HEK293 (cell line): ENCODE results near the gene SLC4A8.

Experiments used
- CTCF ChIA-PET: fragments of 350-600 bp; formaldehyde crosslinking; extraction: SDS; loops from one replicate; lab custom pipeline; 2021; ENCODE audit warnings: antibody characterized with exemption; lab: Yijun Ruan, JAX
- POLR2A ChIA-PET: fragments of 300-600 bp; formaldehyde crosslinking; extraction: SDS; loops from one replicate; lab custom pipeline; 2020; ENCODE audit warnings: antibody characterized with exemption, inconsistent platforms; lab: Yijun Ruan, JAX
- H3K27ac ChIP-seq: fragments of 200-500 bp; sonication (Bioruptor generic); 2 replicates; pipeline ENCODE4 v1.5.1; 2014; ENCODE audit warnings: low read depth, low read length, control low read depth, inconsistent platforms; ENCODE audit errors: extremely low read depth
- H3K36me3 ChIP-seq, 2 experiments: fragments of 200-500 bp in 1 of 2; sonication (Bioruptor generic) in 1 of 2; 1 replicate in 1 of 2; 2 replicates in 1 of 2; pipeline ENCODE4 v1.5.1; 2014 to 2017; ENCODE audit warnings: inconsistent platforms in 2 of 2, low read length in 2 of 2; ENCODE audit not compliant: control insufficient read depth in 2 of 2, insufficient read depth in 1 of 2
- H3K4me1 ChIP-seq: fragments of 200-500 bp; sonication (Bioruptor generic); 2 replicates; pipeline ENCODE4 v1.5.1; 2014; ENCODE audit warnings: mild to moderate bottlenecking, low read length, inconsistent platforms; ENCODE audit not compliant: control insufficient read depth, insufficient read depth
- H3K4me3 ChIP-seq: 2 replicates; pipeline ENCODE4 v1.5.1; 2011; ENCODE audit warnings: low read depth, mild to moderate bottlenecking, control low read depth, low read length, moderate library complexity
- H3K9me3 ChIP-seq: fragments of 200-500 bp; sonication (Bioruptor generic); 2 replicates; pipeline ENCODE4 v1.5.1; 2014; ENCODE audit warnings: low read depth, low read length, inconsistent platforms; ENCODE audit not compliant: control insufficient read depth, insufficient read depth
- GLIS2 ChIP-seq: fragments of 450-650 bp; formaldehyde crosslinking; IDR thresholded peaks from 2 replicates; pipeline ENCODE4 v1.5.1; 2016; ENCODE audit warnings: missing biosample characterization, missing genetic modification characterization
- KLF9 ChIP-seq: fragments of 450-650 bp; formaldehyde crosslinking; IDR thresholded peaks from 2 replicates; pipeline ENCODE4 v1.5.1; 2016; ENCODE audit warnings: missing biosample characterization, missing genetic modification characterization, low read depth
- SP2 ChIP-seq: fragments of 450-650 bp; formaldehyde crosslinking; IDR thresholded peaks from 2 replicates; pipeline ENCODE4 v1.5.1; 2016; ENCODE audit warnings: missing biosample characterization, missing genetic modification characterization
- SP7 ChIP-seq: fragments of 450-650 bp; formaldehyde crosslinking; IDR thresholded peaks from 2 replicates; pipeline ENCODE4 v1.5.1; 2016; ENCODE audit warnings: missing biosample characterization, missing genetic modification characterization
- YY2 ChIP-seq: fragments of 450-650 bp; formaldehyde crosslinking; IDR thresholded peaks from 2 replicates; pipeline ENCODE4 v1.5.1; 2016; ENCODE audit warnings: missing biosample characterization, missing genetic modification characterization
- ZBTB48 ChIP-seq: fragments of 450-650 bp; formaldehyde crosslinking; IDR thresholded peaks from 2 replicates; pipeline ENCODE4 v1.5.1; 2016; ENCODE audit warnings: missing biosample characterization, missing genetic modification characterization
- ZBTB8A ChIP-seq: fragments of 450-650 bp; formaldehyde crosslinking; IDR thresholded peaks from 2 replicates; pipeline ENCODE4 v1.5.1; 2016; ENCODE audit warnings: missing biosample characterization, missing genetic modification characterization
- ZNF2 ChIP-seq: fragments of 450-650 bp; formaldehyde crosslinking; IDR thresholded peaks from 2 replicates; pipeline ENCODE4 v1.5.1; 2016; ENCODE audit warnings: missing biosample characterization, missing genetic modification characterization
- ZNF24 ChIP-seq: fragments of 450-650 bp; formaldehyde crosslinking; IDR thresholded peaks from 2 replicates; pipeline ENCODE4 v1.5.1; 2016; ENCODE audit warnings: missing biosample characterization, missing genetic modification characterization
- ZNF324 ChIP-seq: fragments of 450-650 bp; formaldehyde crosslinking; IDR thresholded peaks from 2 replicates; pipeline ENCODE4 v1.5.1; 2016; ENCODE audit warnings: missing biosample characterization, missing genetic modification characterization
- ZNF335 ChIP-seq: fragments of 450-650 bp; formaldehyde crosslinking; conservative IDR thresholded peaks from 2 replicates; pipeline ENCODE4 v1.5.1; 2016; ENCODE audit warnings: missing biosample characterization, missing genetic modification characterization
- ZNF391 ChIP-seq: fragments of 450-650 bp; formaldehyde crosslinking; IDR thresholded peaks from 2 replicates; pipeline ENCODE4 v1.5.1; 2016; ENCODE audit warnings: low read depth, missing biosample characterization, missing genetic modification characterization, borderline replicate concordance
- ZNF501 ChIP-seq: fragments of 450-650 bp; formaldehyde crosslinking; IDR thresholded peaks from 2 replicates; pipeline ENCODE4 v1.5.1; 2016; ENCODE audit warnings: missing biosample characterization, missing genetic modification characterization
- ZNF600 ChIP-seq: fragments of 450-650 bp; formaldehyde crosslinking; IDR thresholded peaks from 2 replicates; pipeline ENCODE4 v1.5.1; 2016; ENCODE audit warnings: missing biosample characterization, missing genetic modification characterization
- ZNF610 ChIP-seq: fragments of 450-650 bp; formaldehyde crosslinking; IDR thresholded peaks from 2 replicates; pipeline ENCODE4 v1.5.1; 2016; ENCODE audit warnings: missing biosample characterization, missing genetic modification characterization, borderline replicate concordance
- ZNF621 ChIP-seq: fragments of 450-650 bp; formaldehyde crosslinking; IDR thresholded peaks from 2 replicates; pipeline ENCODE4 v1.5.1; 2017; ENCODE audit warnings: missing biosample characterization, missing genetic modification characterization
- ZNF660 ChIP-seq: fragments of 450-650 bp; IDR thresholded peaks from 2 replicates; pipeline ENCODE4 v1.5.1; 2018; ENCODE audit warnings: missing biosample characterization, mild to moderate bottlenecking, missing genetic modification characterization
- ZNF777 ChIP-seq: fragments of 450-650 bp; formaldehyde crosslinking; IDR thresholded peaks from 2 replicates; pipeline ENCODE4 v1.5.1; 2017; ENCODE audit warnings: missing biosample characterization, missing genetic modification characterization, borderline replicate concordance
- ZSCAN30 ChIP-seq: fragments of 450-650 bp; IDR thresholded peaks from 2 replicates; pipeline ENCODE4 v1.5.1; 2018; ENCODE audit warnings: missing biosample characterization, mild to moderate bottlenecking, missing genetic modification characterization, moderate library complexity
- TF ChIP-seq, protein P1 (sequence below): fragments of 450-650 bp; formaldehyde crosslinking; IDR thresholded peaks from 2 replicates; pipeline ENCODE4 v1.5.1; 2016; ENCODE audit warnings: missing biosample characterization, missing genetic modification characterization
- TF ChIP-seq, protein P2 (sequence below): fragments of 450-650 bp; formaldehyde crosslinking; IDR thresholded peaks from 2 replicates; pipeline ENCODE4 v1.5.1; 2017; ENCODE audit warnings: missing biosample characterization, missing genetic modification characterization
- TF ChIP-seq, protein P3 (sequence below): fragments of 450-650 bp; formaldehyde crosslinking; IDR thresholded peaks from 2 replicates; pipeline ENCODE4 v1.5.1; 2016; ENCODE audit warnings: missing biosample characterization, missing genetic modification characterization
- TF ChIP-seq, protein P4 (sequence below): fragments of 450-650 bp; IDR thresholded peaks from 2 replicates; pipeline ENCODE4 v1.5.1; 2018; ENCODE audit warnings: missing biosample characterization, mild to moderate bottlenecking, missing genetic modification characterization
- TF ChIP-seq, protein P5 (sequence below): fragments of 450-650 bp; formaldehyde crosslinking; IDR thresholded peaks from 2 replicates; pipeline ENCODE4 v1.5.1; 2016; ENCODE audit warnings: missing biosample characterization, missing genetic modification characterization
- TF ChIP-seq, protein P6 (sequence below): fragments of 450-650 bp; IDR thresholded peaks from 2 replicates; pipeline ENCODE4 v1.5.1; 2018; ENCODE audit warnings: missing biosample characterization, missing genetic modification characterization
- TF ChIP-seq, protein P7 (sequence below): fragments of 450-650 bp; formaldehyde crosslinking; IDR thresholded peaks from 2 replicates; pipeline ENCODE4 v1.5.1; 2017; ENCODE audit warnings: missing biosample characterization, missing genetic modification characterization

The SLC4A8 gene

DNA sequence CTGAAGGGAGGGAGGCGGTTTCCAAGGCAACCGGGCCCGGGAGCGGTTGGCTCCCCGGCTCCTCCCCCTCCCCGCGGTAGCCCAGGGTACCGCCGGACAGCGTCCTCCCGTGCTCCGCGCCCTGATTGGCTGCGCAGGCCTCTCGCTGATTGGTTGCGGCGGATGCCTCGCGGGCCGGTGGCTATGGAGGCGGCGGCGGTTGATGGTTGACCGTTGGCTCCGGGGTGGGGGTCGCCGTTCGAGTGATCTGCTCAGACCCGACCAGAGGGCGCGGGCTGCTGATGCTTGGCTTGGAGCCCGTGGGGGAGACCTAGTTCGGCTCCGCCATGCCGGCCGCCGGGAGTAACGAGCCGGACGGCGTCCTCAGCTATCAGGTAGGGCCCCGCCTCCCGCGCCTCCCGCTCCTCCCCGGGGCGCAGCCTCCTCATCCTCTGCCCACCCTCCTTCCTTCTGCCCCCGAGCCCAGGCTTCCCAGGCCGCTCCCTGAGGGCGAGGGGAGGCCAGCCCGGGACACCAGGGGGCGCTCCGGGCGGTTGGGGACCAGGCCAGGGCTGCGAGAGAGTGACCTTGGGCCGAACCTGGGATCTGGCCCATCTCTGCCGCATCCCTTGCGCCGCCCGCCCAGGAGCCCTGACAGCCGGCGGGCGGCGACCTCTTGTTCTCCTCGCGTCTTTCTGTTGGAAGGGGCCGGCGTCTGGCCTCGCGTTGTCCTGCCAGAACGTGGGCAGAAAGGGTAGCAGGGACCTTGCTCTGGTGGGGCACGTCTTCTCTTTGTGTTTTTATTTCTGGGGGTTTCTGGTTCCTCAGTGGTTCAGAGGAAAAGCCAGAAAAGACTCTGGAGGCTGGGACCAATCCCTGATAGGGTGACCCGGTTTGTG, at the start of gene SLC4A8:
SLC4A8 (plus strand) TSS at position 170 of the 878 bp plus-strand sequence; CDS start at position 327, 157 bp downstream.
- H3K9me3 ChIP-seq: no peaks in the 10 kb centered on the region
- TF ChIP-seq ZNF600 (tag by site-specific recombination): peak; percentile 46; the same call in 1 of the 2 replicates
- TF ChIP-seq YY2 (tag by site-specific recombination): peak; percentile 54
- peak; percentile 73; the same call in 1 of the 2 replicates for TF ChIP-seq ZNF335 (tag by site-specific recombination)
- peak; percentile 87 for TF ChIP-seq SP2 (tag by site-specific recombination)
- TF ChIP-seq ZBTB8A: 0 out of 2 replicates have a peak, but pooled peaks have one; percentile 44
- TF ChIP-seq ZBTB48 (tag by site-specific recombination): peak; percentile 94
- peak; percentile 59; the same call in 1 of the 2 replicates for TF ChIP-seq ZNF24 (tag by site-specific recombination)
- TF ChIP-seq, protein P1, sequence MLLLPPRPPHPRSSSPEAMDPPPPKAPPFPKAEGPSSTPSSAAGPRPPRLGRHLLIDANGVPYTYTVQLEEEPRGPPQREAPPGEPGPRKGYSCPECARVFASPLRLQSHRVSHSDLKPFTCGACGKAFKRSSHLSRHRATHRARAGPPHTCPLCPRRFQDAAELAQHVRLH (tag by site-specific recombination): peak; percentile 90
- TF ChIP-seq ZNF2: peak; percentile 80
- 0 out of 2 replicates have a peak, but pooled peaks have one; percentile 45 for TF ChIP-seq ZNF324
- TF ChIP-seq ZNF391 (tag by site-specific recombination): peak; percentile 78
- TF ChIP-seq, protein P2, sequence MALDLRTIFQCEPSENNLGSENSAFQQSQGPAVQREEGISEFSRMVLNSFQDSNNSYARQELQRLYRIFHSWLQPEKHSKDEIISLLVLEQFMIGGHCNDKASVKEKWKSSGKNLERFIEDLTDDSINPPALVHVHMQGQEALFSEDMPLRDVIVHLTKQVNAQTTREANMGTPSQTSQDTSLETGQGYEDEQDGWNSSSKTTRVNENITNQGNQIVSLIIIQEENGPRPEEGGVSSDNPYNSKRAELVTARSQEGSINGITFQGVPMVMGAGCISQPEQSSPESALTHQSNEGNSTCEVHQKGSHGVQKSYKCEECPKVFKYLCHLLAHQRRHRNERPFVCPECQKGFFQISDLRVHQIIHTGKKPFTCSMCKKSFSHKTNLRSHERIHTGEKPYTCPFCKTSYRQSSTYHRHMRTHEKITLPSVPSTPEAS (tag by site-specific recombination): 0 out of 2 replicates have a peak, but pooled peaks have one; percentile 21
- 0 out of 2 replicates have a peak, but pooled peaks have one; percentile 30 for TF ChIP-seq ZNF777 (tag by site-specific recombination)
- TF ChIP-seq, protein P3, sequence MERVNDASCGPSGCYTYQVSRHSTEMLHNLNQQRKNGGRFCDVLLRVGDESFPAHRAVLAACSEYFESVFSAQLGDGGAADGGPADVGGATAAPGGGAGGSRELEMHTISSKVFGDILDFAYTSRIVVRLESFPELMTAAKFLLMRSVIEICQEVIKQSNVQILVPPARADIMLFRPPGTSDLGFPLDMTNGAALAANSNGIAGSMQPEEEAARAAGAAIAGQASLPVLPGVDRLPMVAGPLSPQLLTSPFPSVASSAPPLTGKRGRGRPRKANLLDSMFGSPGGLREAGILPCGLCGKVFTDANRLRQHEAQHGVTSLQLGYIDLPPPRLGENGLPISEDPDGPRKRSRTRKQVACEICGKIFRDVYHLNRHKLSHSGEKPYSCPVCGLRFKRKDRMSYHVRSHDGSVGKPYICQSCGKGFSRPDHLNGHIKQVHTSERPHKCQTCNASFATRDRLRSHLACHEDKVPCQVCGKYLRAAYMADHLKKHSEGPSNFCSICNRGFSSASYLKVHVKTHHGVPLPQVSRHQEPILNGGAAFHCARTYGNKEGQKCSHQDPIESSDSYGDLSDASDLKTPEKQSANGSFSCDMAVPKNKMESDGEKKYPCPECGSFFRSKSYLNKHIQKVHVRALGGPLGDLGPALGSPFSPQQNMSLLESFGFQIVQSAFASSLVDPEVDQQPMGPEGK: peak; percentile 82
- peak; percentile 57; the same call in 1 of the 2 replicates for TF ChIP-seq ZSCAN30 (tag by site-specific recombination)
- peak; percentile 82 for TF ChIP-seq GLIS2 (tag by site-specific recombination)
- TF ChIP-seq, protein P4, sequence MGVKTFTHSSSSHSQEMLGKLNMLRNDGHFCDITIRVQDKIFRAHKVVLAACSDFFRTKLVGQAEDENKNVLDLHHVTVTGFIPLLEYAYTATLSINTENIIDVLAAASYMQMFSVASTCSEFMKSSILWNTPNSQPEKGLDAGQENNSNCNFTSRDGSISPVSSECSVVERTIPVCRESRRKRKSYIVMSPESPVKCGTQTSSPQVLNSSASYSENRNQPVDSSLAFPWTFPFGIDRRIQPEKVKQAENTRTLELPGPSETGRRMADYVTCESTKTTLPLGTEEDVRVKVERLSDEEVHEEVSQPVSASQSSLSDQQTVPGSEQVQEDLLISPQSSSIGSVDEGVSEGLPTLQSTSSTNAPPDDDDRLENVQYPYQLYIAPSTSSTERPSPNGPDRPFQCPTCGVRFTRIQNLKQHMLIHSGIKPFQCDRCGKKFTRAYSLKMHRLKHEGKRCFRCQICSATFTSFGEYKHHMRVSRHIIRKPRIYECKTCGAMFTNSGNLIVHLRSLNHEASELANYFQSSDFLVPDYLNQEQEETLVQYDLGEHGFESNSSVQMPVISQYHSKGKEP (tag by site-specific recombination): no peak
- TF ChIP-seq, protein P5, sequence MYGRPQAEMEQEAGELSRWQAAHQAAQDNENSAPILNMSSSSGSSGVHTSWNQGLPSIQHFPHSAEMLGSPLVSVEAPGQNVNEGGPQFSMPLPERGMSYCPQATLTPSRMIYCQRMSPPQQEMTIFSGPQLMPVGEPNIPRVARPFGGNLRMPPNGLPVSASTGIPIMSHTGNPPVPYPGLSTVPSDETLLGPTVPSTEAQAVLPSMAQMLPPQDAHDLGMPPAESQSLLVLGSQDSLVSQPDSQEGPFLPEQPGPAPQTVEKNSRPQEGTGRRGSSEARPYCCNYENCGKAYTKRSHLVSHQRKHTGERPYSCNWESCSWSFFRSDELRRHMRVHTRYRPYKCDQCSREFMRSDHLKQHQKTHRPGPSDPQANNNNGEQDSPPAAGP (tag by site-specific recombination): peak; percentile 74
- TF ChIP-seq ZNF660 (tag by site-specific recombination): peak; percentile 68; the same call in 1 of the 2 replicates
- TF ChIP-seq ZNF610 (tag by site-specific recombination): 0 out of 2 replicates have a peak, but pooled peaks have one; percentile 54
- peak; percentile 83 for TF ChIP-seq ZNF501 (tag by site-specific recombination)
- no peak for TF ChIP-seq ZNF621 (tag by site-specific recombination)
- TF ChIP-seq, protein P6, sequence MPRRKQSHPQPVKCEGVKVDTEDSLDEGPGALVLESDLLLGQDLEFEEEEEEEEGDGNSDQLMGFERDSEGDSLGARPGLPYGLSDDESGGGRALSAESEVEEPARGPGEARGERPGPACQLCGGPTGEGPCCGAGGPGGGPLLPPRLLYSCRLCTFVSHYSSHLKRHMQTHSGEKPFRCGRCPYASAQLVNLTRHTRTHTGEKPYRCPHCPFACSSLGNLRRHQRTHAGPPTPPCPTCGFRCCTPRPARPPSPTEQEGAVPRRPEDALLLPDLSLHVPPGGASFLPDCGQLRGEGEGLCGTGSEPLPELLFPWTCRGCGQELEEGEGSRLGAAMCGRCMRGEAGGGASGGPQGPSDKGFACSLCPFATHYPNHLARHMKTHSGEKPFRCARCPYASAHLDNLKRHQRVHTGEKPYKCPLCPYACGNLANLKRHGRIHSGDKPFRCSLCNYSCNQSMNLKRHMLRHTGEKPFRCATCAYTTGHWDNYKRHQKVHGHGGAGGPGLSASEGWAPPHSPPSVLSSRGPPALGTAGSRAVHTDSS: peak; percentile 60
- peak; percentile 54; the same call in 1 of the 2 replicates for TF ChIP-seq KLF9 (tag by site-specific recombination)
- TF ChIP-seq SP7 (tag by site-specific recombination): peak; percentile 76
- TF ChIP-seq, protein P7, sequence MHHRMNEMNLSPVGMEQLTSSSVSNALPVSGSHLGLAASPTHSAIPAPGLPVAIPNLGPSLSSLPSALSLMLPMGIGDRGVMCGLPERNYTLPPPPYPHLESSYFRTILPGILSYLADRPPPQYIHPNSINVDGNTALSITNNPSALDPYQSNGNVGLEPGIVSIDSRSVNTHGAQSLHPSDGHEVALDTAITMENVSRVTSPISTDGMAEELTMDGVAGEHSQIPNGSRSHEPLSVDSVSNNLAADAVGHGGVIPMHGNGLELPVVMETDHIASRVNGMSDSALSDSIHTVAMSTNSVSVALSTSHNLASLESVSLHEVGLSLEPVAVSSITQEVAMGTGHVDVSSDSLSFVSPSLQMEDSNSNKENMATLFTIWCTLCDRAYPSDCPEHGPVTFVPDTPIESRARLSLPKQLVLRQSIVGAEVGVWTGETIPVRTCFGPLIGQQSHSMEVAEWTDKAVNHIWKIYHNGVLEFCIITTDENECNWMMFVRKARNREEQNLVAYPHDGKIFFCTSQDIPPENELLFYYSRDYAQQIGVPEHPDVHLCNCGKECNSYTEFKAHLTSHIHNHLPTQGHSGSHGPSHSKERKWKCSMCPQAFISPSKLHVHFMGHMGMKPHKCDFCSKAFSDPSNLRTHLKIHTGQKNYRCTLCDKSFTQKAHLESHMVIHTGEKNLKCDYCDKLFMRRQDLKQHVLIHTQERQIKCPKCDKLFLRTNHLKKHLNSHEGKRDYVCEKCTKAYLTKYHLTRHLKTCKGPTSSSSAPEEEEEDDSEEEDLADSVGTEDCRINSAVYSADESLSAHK (tag by site-specific recombination): peak; percentile 15; the same call in 1 of the 2 replicates

More for the DNA sequence above, at the start of gene SLC4A8:
- Histone ChIP-seq H3K4me1 (peaks cover 4% of the 10 kb centered on the region), H3K36me3 (no peaks in the 10 kb centered on the region), H3K4me3 (peak within 1 kb of the TSS; percentile 73), H3K27ac (no peak within 1 kb of the TSS)
- CTCF ChIA-PET: interaction anchor here (0.8 to 1.6 kb wide), 10 partner anchors 15 to 399 kb away, joined by 3 to 17 read pairs (median 4); no protein-coding TSS in a partner anchor
- POLR2A ChIA-PET: no interaction called here
